ENCODE results near the gene LSP1.

DNA sequence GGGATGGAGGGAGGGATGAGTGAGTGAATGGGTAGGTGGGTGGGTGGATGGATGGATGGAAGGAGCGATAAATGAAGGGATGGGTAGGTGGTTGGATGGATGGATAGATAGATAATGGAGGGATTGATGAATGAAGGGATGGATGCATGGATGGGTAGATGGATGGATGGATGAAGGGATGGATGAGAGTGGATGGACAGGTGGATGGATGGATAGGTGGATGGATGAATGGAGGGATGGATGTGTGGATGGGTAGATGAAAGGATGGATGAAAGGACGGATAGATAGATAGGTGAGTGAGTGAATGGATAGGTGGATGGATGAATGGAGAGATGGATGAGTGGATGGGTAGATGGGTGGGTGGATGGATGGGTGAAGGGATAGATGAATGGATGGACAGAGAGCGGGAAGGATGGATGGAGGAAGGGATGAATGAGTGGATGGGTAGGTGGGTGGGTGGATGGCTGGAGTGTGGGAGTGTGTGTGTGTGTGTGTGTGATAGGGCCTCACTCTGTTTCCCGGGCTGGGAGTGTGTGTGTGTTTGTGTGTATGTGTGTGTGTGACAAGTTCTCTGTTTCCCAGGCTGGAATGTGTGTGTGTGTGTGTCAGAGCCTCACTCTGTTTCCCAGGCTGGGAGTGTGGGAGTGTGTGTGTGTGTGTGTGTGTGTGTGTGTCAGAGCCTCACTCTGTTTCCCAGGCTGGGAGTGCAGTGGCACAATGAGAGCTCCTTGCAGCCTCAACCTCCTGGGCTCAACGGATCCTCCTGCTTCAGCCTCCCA is 40.9 kb downstream of the LSP1 start:
- TF ChIP-seq CTCF (IDR thresholded peaks at IDR 0.05; ENCODE audit: low read length) (no peak), EZH2phosphoT487 (IDR thresholded peaks at IDR 0.05; ENCODE audit: low read length) (no peak), EZH2 (optimal IDR thresholded peaks at IDR 0.05; ENCODE audit: low read depth, low read length) (no peak)

Data from MM.1S (cell line).